HG03469 (cell line): Measurements from ENCODE around the gene MEF2C.

ENCODE experiments used
- ATAC-seq: cut with Tn5 transposase; IDR thresholded peaks from one replicate; pipeline ENCODE4 v1.9.1; 2021; ENCODE audit warnings: mild to moderate bottlenecking, moderate library complexity, moderate number of reproducible peaks; ENCODE audit not compliant: unreplicated experiment

Gene MEF2C

DNA sequence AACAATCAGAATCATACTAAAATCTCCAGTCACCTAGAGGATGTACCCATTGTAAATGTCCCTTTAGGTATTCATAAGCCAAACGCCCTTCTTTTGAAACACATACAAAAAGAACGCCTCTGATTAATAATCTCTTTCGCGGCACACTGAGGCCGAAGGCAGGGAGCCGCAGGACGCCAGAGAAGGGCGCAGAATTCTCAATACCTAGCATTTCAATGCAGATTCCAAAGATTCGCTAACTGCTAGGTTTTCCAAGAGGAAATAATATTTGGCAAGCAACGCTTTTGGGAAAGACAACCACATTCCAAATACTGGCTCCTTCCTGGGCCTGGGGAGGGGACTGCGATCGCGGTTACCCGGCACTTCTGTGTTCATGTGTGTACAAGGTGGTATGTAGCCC, 203.3 kb downstream of the MEF2C start:
- no peak for ATAC-seq

DNA sequence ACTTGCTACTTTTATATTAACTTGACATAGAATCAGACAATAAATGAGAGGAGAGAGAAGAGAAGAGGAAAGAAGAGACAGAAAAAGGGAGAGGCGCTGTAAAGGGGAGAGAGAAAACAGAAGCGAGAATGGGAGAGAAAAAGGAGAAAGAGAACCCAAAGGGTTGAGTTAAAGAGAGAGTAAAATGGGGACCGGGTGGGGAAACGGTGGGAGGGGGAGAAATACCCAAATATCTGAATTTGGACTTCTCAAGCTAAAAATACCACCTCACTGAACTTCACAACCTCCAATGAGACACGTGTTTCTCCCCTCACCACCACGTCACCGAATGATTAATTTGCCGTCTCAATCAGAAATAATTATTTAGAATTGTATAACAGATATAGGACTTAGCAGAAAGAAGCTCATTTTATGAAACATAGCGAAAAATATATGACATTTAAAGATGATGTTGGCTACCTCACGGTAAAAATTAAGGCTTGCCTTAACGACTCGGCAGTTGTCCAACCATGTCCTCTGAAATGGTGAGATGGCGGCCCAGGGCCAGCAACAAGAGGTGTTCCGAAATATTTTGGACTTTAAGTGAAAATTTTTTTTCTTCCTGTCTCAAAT, 204.1 kb downstream of the MEF2C start:
- ATAC-seq: no peak

DNA sequence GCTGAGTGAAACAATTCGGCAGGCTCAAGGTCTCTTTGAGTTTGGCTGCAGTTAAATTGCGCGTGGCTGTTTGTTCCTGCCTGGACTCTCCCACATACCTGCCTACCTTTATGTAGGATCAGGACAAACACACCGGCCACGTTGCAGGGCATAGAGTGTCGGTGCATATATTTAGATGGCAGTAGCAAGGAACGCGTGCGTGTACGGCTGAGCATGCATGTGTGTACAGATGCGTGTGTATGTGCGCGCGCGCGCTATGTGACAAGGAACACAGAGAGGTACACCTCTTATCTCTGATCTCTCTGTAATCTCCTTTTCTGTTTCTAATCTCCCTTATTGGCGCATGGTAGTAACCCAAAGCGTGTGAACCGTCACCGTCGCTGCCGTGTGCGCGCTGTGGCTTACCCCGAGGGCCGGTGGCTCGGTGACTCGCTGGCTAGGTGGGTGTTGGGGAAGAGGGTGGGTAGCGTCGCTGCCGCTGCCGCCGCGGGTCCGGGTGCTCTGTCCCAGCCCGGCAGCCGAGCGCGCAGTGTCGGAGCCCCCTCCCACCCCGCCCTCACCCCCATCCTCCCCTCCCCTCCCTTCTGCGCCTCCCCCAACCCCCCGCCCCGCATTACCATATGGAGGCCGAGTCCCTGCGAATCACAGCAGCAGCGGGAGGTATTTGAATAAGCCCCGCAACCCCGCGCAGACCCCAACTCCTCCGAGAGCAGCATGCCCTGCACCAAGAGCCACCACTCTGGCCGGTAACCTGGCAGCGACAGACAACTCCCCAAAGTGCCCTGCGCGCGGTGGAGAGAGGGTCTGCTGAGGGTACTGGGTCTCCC, 204.8 kb downstream of the MEF2C start:
- ATAC-seq: no peak

DNA sequence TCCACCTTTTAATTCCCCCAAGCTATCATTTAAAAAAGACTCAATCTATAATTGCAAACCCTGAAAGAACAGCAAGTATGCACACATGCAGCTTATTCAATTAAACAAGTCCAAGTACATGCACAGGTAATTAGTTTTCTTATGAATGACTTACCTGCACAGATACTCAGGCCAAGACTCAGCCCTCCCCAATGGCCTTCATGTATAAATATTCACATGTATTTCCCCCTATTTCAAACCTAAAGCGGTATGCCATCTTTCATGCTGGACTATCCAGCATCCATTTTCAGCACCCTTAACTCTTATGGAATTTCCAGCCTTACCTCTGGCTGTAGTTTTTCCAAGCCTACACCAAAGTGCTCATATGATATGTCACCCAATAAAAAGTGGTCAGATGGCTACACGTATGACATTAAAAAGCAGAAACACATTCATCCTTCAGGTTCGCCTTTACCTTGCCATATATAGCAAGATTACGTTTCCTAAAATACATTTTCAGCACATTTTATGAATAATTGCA, 205.5 kb downstream of the MEF2C start:
- no peak for ATAC-seq

DNA sequence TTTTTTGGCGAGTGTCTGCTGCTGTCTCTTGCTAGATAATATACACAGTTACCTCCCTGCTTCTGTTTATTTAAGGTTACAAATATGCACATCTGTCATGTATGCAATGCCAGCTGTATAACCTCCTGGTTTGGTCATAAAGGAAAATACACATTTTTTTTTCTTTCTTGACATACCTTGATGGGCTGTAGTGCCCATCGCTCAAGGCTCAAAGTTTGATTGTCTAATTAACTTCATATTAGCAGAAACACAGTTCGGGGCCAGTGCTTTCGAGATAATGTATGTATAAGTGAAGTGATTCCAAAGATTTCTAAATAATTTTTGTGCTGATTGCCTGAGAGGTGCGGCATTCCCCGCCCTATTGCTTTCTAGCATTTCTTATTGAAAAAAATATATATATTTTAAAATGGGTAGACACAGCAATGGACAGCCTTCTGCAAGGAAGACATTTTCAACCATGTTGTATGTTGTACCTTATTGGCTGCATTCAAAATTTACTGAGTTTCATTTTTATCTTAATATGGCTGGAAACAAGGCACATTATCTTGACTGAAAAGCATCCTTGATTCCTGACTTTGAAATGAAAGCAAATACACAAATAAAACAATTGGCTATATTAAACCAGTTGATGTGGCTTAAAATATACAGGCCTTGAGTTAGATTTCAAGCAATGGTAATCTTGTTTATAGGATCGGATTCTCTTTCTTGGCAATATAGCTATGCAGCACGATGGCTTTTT, 206.2 kb downstream of the MEF2C start:
- no peak for ATAC-seq

DNA sequence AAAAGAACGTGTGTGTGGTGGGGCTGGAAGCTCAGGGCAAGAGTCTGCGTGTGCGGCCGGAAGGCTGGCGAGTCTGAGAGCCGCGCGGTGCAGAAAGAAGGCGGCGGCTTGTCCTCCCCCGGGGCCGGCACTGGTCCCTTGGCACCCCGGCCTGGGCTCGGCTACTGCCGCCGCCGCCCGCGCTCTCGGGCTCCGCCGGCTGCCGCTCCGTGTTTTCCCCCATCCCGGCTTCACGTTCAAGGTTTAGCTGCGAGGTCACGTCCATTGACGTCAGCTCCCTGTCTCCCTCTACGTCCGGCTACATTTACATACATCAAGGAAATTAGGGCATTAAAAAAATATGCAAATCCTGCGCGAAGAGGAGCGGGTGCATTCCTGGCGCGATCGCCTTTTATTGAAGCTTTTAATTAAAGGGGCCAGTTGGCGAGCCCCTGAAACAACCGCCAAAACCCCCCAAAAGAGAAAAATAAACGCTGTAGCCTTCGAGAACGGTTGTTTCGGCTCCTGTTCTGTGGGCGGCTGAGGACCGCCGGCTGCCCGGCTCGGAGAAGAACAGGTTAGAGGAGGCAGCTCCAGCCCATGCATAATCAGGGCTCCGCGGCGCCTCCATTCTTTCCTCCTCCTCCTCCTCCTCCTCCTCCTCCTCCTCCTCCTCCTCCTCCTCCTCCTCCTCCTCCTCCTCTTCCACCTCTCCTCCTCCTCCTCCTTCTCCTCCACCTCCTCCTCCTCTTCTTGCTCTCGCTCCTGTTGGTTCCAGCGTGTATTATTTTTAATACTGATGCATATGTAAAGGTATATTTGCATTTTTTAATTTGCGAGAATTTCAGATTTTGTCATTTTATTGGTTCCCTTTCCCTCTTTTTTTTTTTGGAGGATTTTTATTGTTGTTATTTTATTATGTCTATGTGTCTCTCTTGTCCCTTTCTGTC, 207.0 kb downstream of the MEF2C start:
- ATAC-seq: peak; percentile 38

DNA sequence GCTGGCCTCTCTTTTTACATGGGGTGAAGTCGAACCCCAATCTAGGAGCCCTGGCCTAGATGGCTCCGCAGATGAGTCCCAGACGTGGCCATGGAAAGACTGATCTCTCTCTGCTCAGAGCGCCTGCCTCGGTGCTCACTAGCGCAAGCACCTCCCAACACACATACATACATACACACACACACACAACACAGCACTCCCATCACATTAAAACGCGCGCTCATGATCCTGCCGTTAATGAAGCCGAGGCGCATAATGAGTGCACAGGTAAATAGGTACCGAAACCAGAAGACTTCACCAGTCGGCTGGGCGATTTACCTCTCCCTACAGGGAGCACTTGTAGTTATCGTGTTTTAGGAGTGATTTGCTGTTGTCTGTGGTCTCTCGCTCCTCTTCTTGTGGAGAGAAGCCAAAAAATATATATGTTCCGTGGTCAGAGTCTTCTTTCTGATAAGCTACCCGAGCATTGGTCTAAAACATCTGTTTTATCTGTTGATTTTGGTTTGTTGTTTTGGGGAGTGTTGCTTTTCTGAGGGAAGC, 207.7 kb downstream of the MEF2C start:
- ATAC-seq: peak; percentile 6

DNA sequence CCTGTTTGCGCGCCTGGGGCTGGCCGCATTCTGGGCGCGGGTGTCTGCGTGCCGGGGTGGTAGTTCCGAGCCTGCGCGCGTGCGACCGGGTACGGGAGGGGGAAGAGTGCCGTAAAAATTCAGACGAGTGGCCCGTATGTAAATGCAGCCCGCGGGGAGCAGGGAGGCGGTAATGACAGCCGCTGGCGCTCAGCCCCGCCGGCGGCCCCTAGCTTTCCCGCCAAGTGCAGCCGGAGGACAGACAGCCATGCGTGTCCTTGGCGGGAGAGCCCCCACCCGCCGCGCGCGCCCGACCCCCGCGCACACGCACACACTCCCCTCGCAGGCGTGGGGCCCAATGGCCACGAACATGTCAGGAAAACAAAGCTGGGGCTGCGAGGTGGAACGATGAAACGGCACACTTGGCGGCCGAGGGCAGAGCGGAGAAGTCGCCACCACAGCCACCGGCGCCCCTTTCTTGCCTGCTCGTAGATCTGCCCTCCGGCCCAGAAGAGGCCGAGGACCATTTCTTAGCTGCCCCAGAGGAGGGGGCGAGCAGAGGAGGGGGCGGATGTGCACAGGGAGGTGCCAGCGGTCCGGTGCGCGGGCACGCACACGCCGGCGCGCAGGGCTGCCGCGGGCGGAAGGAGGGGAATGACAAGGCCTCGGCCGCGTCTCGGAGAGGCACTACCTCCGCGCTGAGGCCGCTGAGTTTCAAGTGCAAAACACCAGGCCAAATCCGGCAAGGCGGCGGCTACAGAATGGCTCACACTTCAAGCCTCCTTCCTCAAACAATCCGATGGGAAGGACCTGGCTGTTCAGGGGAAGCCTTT, 208.4 kb downstream of the MEF2C start:
- peak; percentile 51 for ATAC-seq

DNA sequence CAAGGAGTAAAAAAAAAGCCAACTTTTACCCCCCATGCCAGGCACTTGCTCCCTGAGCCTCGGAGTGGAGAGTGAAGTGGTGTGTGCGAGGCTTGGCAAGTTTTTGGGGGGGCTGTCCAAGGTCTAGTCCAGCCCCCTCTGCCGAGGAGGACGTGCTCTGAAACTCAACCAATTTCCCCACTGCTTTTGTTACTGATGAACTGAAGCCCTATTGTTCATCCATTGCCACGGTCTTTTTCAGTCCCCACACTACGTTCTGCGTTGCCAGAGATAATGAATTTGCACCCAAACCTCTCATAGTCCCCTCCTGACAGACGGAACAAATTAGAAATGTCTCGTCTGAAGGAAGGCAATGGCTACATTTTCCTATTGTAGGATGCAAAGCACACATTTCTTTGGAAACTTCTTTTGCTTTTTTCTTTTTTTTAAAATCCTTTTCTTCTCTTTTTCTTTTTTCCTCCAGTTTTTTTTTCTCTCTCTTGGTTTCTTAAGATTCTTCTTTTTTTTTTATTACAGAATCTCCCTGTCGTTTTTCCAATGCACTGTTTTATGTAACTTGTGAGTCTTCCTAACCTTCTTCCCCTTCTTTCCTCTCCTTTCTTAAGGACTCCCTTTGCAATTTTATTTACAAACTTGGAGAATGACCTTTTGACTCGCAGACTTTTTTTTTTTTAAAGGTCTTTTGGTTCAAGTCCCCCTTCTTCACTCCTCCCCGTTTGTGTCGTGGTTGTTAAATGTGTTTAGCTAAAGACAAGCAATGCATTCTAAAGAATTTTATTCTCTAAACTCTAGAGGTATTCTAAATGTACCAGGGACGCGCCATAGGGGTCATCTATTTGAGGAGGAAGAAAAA, 209.5 kb downstream of the MEF2C start:
- no peak for ATAC-seq

DNA sequence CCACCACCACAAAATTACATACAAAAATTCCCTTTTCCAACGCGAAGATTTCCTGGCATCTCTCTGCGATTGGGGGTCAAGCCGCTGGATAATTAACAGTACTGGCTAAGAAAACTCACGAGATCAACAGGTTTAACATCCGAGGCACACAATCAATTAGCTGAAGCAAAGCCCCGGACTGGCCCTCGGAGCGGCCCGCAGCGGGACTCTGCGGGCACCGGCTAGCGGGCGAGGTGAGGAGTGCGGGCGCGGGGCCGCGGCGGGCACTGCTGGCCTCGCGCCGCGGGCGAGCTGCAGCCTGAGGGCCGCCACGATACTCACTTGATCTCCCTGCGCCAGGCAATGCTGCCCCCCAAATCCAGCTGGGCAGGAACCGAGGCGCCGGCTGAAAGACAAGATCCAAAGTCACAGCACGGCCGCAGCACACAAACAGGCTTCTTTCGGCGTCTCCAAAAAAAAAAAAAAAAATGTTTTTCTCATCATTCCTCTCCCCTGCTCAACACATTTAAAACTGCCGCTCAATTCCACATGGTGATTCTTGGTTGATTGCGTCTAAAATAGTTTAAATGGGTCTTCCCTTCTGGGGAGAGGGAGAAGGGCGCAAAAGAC, 210.2 kb downstream of the MEF2C start:
- ATAC-seq: no peak

DNA sequence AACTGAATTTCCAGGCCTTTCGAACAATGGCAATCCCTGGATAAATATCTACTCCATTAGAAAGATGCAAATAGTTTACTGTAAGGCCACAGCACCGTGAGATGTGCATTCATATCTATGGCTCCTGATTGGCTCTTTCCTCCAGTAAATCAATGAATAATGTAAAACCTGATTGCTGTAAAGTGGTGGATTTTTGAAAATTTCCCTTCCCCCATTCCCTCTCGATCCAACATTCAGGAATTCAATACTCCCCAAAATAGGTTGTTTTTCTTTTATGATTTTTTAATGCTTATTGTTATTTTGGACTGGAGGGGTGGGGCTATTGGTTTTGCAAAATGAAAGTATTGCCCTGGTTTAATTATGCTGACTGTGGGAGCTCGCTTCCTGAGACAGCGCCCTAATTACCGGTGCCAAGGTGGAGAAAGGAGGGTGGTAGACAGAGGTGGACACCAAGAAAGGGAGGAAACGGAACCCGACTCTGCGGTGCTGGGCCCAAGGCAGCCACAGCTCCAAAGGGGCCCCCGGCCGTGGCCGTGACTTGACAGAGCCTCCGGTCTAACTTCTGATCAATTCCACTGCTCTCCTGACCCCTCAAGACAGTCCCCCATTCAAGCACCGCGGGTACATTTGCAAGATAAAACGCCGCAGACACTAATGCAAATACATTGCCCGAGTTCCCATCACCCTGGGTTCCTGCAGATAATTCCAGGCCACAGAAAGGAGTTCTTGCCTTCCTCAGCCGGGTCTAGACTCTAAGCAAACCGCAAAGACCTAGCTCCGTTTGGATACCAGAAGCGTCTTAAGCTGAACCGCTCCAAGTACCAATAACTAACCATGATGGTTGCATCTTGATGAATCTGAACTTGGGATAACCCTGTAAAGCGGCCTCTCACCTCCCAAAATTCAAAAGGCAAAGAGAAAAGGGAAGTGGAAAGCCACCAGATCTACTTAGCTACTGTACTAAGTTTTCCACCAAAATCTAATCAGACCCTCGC, 211.2 kb downstream of the MEF2C start:
- no peak for ATAC-seq

DNA sequence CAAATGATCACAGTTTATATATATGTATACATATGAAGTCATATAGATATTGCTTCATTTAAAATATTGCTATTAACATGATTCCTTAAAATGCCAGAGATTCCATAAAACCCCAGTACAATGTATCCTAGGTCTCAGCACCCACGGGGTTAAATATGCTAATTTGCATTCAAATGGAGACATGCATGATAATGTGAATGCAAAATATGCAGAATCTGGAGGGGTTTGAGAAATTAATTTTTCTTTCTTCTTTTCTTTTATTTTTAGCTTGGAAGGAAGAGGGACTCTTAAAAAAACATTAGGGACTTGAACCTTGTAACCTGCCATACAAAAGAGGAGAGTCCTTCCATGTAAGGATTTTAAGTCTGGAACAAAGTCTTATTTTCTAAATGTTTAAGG, 211.9 kb downstream of the MEF2C start:
- ATAC-seq: no peak

DNA sequence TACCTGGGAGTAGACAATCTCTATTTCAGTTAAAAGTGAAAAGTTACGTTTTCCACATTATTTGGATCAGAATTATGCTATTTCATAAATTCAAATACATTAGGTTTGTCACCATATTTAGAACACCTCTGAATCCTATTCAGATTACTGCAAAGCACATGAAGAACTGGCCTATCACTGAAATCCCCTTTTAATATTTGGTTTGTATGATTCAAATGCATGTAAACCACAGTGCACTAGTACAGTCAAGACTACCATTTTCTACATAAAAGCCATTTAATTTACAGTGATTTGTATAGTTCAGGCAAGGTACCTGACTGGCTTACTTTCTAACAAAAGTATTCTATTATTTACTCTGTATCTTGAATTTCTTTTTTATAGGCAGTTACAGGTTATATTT, 212.5 kb downstream of the MEF2C start:
- no peak for ATAC-seq

DNA sequence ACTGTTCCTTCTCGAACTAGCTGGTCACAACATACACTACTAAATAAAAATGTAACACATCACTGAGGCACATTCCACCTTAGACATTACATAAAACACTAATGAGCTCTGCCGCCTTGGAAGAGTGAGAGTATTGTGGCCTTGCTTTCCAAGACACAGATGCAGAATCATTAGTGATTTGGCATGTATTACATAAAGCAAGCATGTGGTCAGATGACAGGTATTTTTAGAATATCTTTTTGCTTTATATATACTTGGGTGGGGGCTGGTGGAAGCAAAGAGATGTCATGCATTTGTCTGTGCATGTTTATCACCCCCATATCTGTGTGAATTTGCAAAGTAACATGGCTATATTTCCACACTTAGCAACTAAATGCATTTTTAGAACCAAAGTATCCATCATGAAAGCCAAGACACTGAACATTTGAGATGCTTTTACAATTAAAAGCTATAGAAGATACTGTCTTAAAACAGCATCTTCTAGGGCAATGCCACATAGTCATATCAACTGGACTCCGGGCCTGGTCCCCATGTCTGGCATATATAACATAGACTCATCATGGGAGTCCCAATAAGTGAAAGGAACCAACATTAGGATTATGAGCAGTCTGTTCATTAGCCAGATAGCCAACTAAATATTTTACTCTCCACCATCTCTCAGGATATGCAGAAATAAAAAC, 213.5 kb downstream of the MEF2C start:
- no peak for ATAC-seq

DNA sequence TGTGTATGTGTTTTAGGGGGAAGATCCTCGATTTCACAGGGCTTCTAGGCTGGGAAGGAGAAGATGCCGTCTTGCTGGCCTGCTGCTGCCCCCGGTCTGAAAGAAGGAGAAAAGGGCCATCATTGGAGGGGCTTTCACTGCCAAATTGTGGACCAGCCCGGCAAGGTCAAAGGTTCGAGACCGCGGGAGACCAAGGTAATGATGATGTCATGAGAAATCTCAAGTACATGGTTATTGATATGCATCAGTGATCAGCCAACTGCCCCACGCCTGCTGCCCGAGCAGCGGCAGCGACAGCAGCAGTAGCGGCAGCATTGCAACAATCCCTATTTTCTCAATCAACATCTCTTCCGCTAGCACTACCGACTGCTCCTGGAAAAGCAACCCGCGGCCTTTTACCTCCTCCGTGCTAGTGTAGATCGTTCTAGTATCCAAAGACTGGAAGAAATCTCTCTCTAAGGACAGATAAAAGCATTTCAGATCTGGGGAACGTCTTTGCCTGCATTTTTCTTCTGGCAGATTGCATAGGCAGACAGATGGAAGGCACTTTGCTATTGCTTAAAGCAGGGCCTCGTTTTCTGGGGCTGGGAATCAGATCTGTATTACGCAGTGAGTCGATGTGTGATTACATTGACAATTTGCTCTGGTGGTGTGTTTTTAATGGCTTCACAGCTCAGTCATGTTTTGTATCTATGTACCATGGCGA, 215.3 kb downstream of the MEF2C start:
- ATAC-seq: no peak
